Nephron (organoid): ENCODE data around the gene TMEM254.
"Not testable (repeated sequence)": the region's sequence is repeated elsewhere in the genome, so short reads cannot be mapped to it uniquely, and the experiment has no call there.

Experiments
- H3K27ac Mint-ChIP-seq, 3 experiments: 2 replicates each; pipeline ENCODE4 v1.8.0; 2020; ENCODE audit warnings: mixed read lengths in 3 of 3, mild to moderate bottlenecking in 2 of 3, moderate library complexity in 1 of 3
- H3K27me3 Mint-ChIP-seq: 2 replicates; pipeline ENCODE4 v1.8.0; 2021; ENCODE audit warnings: low read depth, mild to moderate bottlenecking, moderate library complexity, mixed read lengths
- H3K36me3 Mint-ChIP-seq: 2 replicates; pipeline ENCODE4 v1.8.0; 2020; ENCODE audit warnings: low read depth, mixed read lengths
- H3K4me1 Mint-ChIP-seq: 2 replicates; pipeline ENCODE4 v1.8.0; 2020; ENCODE audit warnings: mixed read lengths
- H3K4me3 Mint-ChIP-seq, 3 experiments: 2 replicates each; pipeline ENCODE4 v1.8.0; 2020; ENCODE audit warnings: mild to moderate bottlenecking in 3 of 3, mixed read lengths in 3 of 3, moderate library complexity in 2 of 3
- H3K9me3 Mint-ChIP-seq: 2 replicates; pipeline ENCODE4 v1.8.0; 2020; ENCODE audit warnings: mixed read lengths
- TF ChIP-seq, protein P1 (sequence below), 3 experiments: fragments of 200-600 bp; sonication (generic); IDR thresholded peaks; one replicate each; pipeline ENCODE4 v1.5.0; 2021; ENCODE audit warnings: antibody characterized with exemption in 3 of 3; ENCODE audit not compliant: unreplicated experiment in 3 of 3

The TMEM254 gene

DNA sequence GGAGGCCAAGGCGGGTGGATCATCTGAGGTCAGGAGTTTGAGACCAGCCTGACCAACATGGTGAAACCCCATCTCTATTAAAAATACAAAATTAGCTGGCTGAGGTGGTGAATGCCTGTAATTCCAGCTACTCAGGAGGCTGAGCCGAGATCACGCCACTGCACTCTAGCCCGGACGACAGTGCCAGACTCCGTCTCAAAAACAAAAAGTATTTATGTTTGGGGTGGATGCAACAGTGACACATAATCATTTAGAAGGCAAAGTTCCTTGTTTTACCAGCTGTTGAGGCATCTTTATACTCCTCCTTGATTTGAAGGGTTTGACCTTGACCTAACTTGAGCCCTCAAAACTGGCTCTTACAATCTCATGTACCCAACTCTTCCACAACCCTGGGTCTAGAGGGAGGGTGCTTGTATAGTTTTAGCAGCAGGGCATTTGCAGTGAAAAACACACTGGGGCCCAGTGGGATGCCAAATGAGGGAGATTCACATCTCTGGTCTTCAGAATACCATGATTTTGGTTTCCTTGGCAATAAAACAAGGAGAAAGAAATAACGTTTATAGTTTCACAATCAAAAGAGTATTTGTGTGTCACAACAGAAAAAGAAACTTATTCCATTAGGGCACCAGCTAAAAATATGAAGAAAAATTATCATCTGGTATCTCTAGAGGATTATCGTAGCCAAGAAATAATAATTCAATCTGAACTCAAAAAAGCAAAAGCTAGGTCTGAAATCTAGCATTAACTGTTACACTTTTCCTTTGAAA is 14.2 kb upstream of the TMEM254 start:
- peak overlapping the region in 2 of 3 experiments; percentile 38 to 59 for H3K27ac Mint-ChIP-seq
- peaks cover 4% of the 10 kb centered on the region for H3K9me3 Mint-ChIP-seq
- no peak overlapping the region for H3K4me3 Mint-ChIP-seq
- H3K4me1 Mint-ChIP-seq: peaks cover 5% of the 10 kb centered on the region
- no peaks in the 10 kb centered on the region for H3K36me3 Mint-ChIP-seq
- no peaks in the 10 kb centered on the region for H3K27me3 Mint-ChIP-seq
- TF ChIP-seq, protein P1, sequence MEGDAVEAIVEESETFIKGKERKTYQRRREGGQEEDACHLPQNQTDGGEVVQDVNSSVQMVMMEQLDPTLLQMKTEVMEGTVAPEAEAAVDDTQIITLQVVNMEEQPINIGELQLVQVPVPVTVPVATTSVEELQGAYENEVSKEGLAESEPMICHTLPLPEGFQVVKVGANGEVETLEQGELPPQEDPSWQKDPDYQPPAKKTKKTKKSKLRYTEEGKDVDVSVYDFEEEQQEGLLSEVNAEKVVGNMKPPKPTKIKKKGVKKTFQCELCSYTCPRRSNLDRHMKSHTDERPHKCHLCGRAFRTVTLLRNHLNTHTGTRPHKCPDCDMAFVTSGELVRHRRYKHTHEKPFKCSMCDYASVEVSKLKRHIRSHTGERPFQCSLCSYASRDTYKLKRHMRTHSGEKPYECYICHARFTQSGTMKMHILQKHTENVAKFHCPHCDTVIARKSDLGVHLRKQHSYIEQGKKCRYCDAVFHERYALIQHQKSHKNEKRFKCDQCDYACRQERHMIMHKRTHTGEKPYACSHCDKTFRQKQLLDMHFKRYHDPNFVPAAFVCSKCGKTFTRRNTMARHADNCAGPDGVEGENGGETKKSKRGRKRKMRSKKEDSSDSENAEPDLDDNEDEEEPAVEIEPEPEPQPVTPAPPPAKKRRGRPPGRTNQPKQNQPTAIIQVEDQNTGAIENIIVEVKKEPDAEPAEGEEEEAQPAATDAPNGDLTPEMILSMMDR (IDR thresholded peaks at IDR 0.05; ENCODE audit: unreplicated experiment in 3 of 3): no peak

DNA sequence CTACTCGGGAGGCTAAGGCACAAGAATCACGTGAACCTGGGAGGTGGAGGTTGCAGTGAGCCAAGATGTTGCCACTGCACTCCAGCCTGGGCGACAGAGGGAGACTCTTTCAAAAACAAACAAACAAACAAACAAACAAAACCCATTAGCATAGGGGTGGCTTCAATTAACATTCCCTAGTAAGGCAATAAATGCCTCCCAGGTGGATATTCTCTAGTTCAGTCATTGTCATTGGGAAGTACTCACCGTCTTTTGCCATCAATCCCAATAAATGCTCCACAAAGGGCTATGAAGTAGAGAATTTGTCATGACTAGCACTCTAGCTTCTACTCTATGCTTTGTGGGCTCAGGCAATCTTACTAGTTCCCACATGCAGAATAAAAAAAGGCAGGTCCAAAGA is 11.7 kb upstream of the TMEM254 start:
- no peaks in the 10 kb centered on the region for H3K36me3 Mint-ChIP-seq

DNA sequence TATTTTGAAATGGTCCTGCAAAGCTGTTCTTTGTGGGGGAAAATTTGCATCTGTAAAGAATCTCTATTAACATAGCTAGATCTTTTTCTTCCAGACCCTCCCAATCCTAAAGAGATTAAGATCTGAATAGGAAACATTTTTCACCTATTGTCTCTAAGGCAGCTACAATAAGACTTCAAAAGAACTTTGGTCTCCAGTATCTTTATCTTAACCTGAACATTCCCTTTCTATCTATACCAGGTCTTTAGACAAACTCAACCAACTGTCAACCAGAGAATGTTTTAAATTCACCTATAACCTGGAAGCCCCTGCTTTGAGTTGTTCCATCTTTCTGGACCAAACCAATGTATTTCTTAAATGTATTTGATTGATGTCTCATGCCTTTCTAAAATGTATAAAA is 10.6 kb upstream of the TMEM254 start:
- H3K4me1 Mint-ChIP-seq, H3K4me3 Mint-ChIP-seq, H3K36me3 Mint-ChIP-seq, H3K9me3 Mint-ChIP-seq, H3K27ac Mint-ChIP-seq, H3K27me3 Mint-ChIP-seq: not testable (repeated sequence)

More for the DNA sequence above, 11.7 kb upstream of the TMEM254 start:
- Mint-ChIP-seq H3K4me1 (peaks cover 5% of the 10 kb centered on the region), H3K27me3 (peaks cover 3% of the 10 kb centered on the region), H3K27ac (no peak overlapping the region), H3K4me3 (no peak overlapping the region), H3K9me3 (peaks cover 4% of the 10 kb centered on the region)
- TF ChIP-seq, protein P1 (IDR thresholded peaks at IDR 0.05; ENCODE audit: unreplicated experiment in 3 of 3): no peak

DNA sequence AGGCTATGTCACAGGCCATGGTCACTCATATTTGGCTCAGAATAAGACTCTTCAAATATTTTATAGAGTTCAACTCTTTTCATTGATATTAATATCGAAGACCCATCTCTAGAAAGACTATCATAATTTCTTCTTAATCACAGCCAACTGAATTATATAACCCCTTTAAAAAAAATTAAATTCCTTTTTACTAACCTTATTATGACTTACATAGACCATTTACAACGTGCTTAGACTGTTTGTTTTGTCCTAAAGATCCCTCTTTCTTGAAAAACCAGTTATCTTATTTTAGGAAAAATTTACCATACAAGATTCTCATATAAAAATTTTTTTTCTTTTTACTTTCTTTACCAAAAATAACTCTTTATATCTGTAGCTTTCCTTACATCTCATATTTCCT is 10.2 kb upstream of the TMEM254 start:
- Mint-ChIP-seq H3K4me1 (peaks cover 5% of the 10 kb centered on the region), H3K36me3 (no peaks in the 10 kb centered on the region), H3K27me3 (peaks cover 3% of the 10 kb centered on the region), H3K27ac (no peak overlapping the region), H3K4me3 (no peak overlapping the region), H3K9me3 (peaks cover 4% of the 10 kb centered on the region)
- TF ChIP-seq, protein P1 (IDR thresholded peaks at IDR 0.05; ENCODE audit: unreplicated experiment in 3 of 3): no peak

GRCh38 chr10:80070057-80070456 is 8.4 kb upstream of the TMEM254 start:
- peaks cover 4% of the 10 kb centered on the region for H3K9me3 Mint-ChIP-seq
- no peak overlapping the region for H3K4me3 Mint-ChIP-seq
- H3K36me3 Mint-ChIP-seq: peaks cover 4% of the 10 kb centered on the region
- no peaks in the 10 kb centered on the region for H3K4me1 Mint-ChIP-seq
- H3K27ac Mint-ChIP-seq: no peak overlapping the region
- TF ChIP-seq, protein P1 (IDR thresholded peaks at IDR 0.05; ENCODE audit: unreplicated experiment in 3 of 3): no peak
- H3K27me3 Mint-ChIP-seq: peaks cover 3% of the 10 kb centered on the region

DNA sequence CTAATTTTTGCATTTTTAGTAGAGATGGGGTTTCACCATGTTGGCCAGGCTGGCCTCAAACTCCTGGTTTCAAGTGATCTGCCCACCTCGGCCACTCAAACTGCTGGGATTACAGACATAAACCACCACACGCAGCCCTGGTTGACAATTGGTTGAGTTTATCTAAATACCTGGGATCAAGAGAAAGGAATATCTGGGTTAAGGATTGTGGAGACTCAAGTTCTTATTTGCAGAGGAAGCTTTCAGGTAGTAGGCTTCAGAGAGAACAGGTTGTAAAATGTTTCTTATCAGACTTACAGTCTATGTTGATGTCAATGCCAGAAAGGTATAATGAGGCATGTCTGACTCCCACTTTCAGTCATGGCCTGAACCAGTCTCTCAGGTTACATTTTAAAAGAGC is 5.9 kb upstream of the TMEM254 start:
- Mint-ChIP-seq H3K9me3 (peaks cover 4% of the 10 kb centered on the region), H3K36me3 (peaks cover 4% of the 10 kb centered on the region), H3K4me1 (no peaks in the 10 kb centered on the region), H3K27me3 (peaks cover 3% of the 10 kb centered on the region), H3K27ac (no peak overlapping the region), H3K4me3 (no peak overlapping the region)
- TF ChIP-seq, protein P1 (IDR thresholded peaks at IDR 0.05; ENCODE audit: unreplicated experiment in 3 of 3): no peak
